Colonic mucosa (tissue), 4 donors: Measurements from ENCODE around the gene NOTUM. TPM values are rescaled to one million over a fixed set of nuclear protein-coding genes. Genes with fewer than 3 reads are reported as not detected.
A peak's percentile ranks its signal among the peaks of the same experiment; 100 is the strongest.

Experiments used
- DNase-seq: peaks from one replicate; pipeline ENCODE4 v3.0.0-alpha.2; 2020
- H3K27ac ChIP-seq: fragments of 200-600 bp; one replicate; pipeline ENCODE4 v1.8.0; 2021
- H3K27me3 ChIP-seq: fragments of 200-600 bp; one replicate; pipeline ENCODE4 v1.8.0; 2021
- H3K36me3 ChIP-seq: fragments of 200-600 bp; one replicate; pipeline ENCODE4 v1.8.0; 2021
- H3K4me1 ChIP-seq: fragments of 200-600 bp; one replicate; pipeline ENCODE4 v1.8.0; 2021; ENCODE audit warnings: mild to moderate bottlenecking
- H3K4me3 ChIP-seq: fragments of 200-600 bp; one replicate; pipeline ENCODE4 v1.8.0; 2021
- H3K9ac ChIP-seq, 2 donors: one replicate each; pipeline ENCODE4 v1.7.0; 2013; ENCODE audit warnings: control low read depth in 2 of 2, low read depth in 2 of 2, low read length in 2 of 2
- H3K9me3 ChIP-seq: fragments of 200-600 bp; one replicate; pipeline ENCODE4 v1.8.0; 2021
- intact Hi-C: fragments of 100-400 bp; cut with DNase I; formaldehyde crosslinking; loops from one replicate; pipeline ENCODE4 v1.14.1; 2022
- total RNA-seq, 2 donors: library from RNA; stranded (reverse); fragmentation: NEBNext Ultra II Directional in 1 of 2; extraction: Animal tissue kit (Norgen Biotek cat#: 25700) in 1 of 2; gene quantifications; one replicate each; pipeline ENCODE4 v1.2.1, GENCODE V29; 2021
- TF ChIP-seq, protein P1 (sequence below): fragments of 200-600 bp; IDR thresholded peaks from one replicate; pipeline ENCODE4 v1.8.0; 2022; ENCODE audit warnings: antibody characterized with exemption, mild to moderate bottlenecking
- donor health status: healthy.
- donor health status: DM: no; HTN: no; CAD: no.
- donor health status: DM: no; HTN: no; CAD: no.

Gene NOTUM
- total RNA-seq, 2 donors from 2014 or later = 0.57 TPM; not detected in 1

DNA sequence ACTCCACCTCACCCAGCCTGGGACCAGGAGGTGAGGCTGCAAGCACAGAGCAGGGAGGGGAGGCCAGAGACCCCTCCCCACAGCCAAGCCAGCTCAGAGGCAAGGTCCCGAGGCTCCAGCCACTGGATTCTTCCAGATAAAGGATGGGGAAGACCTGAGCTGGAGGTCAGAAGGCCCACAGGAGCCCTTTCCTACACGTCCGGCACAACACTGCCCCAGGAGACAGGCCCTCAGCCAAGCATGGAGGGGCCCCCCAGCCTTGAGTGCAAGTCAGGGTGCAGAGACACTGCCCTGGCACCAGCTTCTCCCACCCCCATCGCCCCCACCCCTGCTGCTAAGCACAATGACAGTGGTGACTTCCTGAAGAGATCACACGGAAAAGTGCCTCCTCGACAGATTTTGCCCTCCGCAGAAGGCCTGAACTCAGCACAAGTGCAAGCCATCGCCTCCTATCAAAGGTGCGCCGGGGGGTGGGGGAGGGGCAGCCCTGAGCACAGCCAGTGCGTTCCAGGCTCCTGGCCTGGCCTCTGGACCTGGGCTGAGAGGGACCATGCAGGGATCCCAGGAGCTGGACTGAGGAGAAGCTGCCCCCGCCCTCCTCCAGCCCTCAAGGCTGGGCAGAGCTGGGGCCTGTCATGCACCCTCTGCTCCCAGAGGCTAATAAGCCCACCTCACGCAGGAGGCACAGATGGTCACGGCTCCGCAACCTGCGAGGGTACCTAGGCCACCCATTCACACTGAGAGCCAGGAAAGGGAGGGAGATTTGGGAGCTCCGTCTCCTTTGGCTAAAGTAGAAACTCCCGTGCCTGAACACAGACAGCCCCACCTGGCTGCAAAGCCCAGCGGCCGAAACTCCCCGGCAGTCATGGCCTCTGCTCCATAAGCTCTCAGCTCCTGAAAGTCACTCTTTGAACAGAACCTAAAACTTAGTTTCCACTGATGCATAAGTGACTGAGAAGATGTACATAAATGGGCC, 36.1 kb downstream of the NOTUM start:
- H3K27ac ChIP-seq = peak overlapping the region; percentile 36
- DNase-seq = no peak
- peaks cover 9% of the 10 kb centered on the region for H3K27me3 ChIP-seq
- no peak overlapping the region for H3K4me3 ChIP-seq
- H3K4me1 ChIP-seq = peaks cover 24% of the 10 kb centered on the region
- H3K9ac ChIP-seq = peak overlapping the region in 1 of 2 donors; percentile 63
- H3K9me3 ChIP-seq = no peaks in the 10 kb centered on the region
- TF ChIP-seq, protein P1, sequence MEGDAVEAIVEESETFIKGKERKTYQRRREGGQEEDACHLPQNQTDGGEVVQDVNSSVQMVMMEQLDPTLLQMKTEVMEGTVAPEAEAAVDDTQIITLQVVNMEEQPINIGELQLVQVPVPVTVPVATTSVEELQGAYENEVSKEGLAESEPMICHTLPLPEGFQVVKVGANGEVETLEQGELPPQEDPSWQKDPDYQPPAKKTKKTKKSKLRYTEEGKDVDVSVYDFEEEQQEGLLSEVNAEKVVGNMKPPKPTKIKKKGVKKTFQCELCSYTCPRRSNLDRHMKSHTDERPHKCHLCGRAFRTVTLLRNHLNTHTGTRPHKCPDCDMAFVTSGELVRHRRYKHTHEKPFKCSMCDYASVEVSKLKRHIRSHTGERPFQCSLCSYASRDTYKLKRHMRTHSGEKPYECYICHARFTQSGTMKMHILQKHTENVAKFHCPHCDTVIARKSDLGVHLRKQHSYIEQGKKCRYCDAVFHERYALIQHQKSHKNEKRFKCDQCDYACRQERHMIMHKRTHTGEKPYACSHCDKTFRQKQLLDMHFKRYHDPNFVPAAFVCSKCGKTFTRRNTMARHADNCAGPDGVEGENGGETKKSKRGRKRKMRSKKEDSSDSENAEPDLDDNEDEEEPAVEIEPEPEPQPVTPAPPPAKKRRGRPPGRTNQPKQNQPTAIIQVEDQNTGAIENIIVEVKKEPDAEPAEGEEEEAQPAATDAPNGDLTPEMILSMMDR = no peak
- intact Hi-C loops = no loop called here
- no peaks in the 10 kb centered on the region for H3K36me3 ChIP-seq

DNA sequence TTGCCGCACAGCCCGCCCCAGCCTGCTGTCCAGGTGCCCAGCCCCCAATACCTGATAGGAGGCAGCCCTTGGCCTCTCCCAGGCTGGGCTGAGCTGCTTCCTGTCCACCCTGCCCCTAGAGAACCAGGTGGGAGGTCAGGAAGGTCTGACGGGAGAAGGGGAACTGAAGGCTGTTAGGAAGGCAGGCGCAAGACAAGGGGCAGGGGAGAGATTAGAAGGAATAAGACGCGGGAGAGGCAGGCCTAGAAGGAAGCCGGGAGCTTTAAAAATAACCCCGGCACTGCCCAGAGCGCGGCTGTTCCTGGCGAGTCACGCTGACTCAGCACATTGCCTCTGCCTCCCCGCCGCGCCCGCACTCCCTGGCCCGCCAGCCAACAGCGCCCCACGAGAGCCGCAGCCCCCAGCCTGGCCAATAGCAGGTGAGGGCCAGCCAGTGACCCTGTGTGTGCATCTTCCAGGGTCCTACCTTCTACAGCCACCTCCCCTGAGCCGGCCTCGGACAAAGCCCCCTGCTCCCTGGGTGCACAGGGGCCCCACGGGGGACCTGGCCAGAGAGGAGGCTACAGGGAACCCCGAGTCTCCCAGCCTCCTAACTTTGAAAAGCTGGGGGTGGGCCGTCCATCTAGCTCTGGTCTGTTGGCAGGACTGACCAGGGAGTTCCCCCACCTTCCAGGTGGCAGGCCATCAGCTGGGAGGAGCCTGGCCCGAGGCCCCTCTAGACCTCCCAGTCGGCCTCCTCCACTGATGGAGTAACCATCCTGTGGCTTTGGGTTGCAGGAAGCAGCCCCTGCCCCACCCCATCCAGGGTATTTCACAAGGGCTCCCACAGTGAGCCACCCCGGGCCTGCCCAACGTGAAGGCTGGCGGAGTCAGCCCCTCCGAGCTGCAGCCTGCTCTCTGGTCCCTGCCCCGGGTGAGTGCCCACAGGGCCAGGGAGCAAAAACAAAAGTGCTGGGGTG, 37.4 kb downstream of the NOTUM start:
- Histone ChIP-seq H3K27ac (peak overlapping the region; percentile 57), H3K9ac (peak overlapping the region; percentile 37 to 63), H3K9me3 (no peaks in the 10 kb centered on the region), H3K27me3 (peaks cover 3% of the 10 kb centered on the region), H3K4me3 (peak overlapping the region; percentile 26), H3K4me1 (peaks cover 34% of the 10 kb centered on the region), H3K36me3 (no peaks in the 10 kb centered on the region)
- TF ChIP-seq, protein P1 = no peak
- DNase-seq = peak; percentile 82
- intact Hi-C loops = no loop called here

DNA sequence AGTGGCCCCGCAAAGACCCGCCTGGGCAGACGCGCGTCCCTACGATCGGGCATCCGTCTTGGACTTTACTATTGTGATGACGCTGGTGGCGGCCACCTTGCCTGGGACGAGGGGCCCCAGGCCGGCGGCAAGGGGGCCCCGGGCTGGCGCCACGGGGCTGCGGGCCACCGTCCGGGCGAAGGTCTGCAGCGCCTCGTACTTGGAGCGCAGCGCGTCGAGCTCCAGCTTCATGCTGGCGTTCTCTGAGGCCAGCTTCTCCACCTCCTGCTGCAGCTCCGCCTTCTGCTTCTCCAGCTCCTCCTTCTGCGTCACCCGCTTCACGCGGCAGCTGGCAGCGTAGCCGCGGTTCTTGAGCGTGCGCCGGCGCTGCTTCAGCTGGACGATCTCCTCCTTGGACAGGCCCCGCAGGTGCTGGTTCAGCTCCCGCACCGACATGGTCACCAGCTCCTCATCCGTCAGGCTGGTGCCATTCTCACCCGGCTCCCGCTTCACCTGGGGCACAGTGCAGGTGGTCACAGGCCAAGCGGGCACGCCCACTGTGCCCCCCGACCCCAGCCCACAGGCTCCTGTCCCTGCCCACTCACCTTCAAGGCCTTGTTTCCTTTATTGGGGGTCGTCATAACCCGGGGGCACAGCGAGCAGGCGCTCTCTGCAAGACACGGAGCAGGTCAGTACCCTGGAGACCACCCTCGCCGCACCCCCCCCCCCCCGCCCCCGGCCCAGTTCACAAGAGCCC, 38.3 kb downstream of the NOTUM start:
- intact Hi-C loops = no loop called here
- Histone ChIP-seq H3K36me3 (no peaks in the 10 kb centered on the region), H3K27me3 (no peaks in the 10 kb centered on the region), H3K4me3 (peak overlapping the region; percentile 26), H3K4me1 (peaks cover 32% of the 10 kb centered on the region), H3K9me3 (no peaks in the 10 kb centered on the region), H3K9ac (no peak overlapping the region), H3K27ac (peak overlapping the region; percentile 57)
- DNase-seq = no peak
- TF ChIP-seq, protein P1 = no peak

DNA sequence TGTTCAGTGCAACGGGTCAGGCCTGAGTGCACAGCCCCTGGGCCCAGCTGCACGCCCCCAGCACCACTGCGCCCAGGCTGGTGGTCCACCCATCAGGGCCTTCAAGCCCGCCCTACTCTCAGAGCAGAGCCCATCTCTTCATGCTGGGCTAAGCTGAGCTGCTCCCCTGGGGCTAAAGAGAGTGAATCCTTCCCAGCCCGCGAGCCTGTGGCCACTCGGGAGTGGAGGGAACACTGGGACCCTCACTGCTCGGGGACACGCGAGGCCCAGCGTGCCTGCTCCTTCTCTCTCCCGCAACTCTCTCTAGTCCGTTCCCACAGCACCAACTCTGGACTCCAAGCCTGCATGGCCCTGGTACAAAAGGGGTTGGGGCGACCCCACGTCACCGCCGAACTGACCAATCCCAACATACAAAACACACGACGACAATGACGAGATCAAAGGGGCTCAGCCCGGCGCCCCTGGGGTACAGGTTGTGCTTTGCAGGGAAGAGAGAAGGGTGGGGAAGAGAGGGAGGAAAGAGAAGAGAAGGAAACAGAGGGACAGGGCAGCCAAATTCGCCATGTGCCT, 38.9 kb downstream of the NOTUM start:
- Histone ChIP-seq H3K9ac (no peak overlapping the region), H3K4me3 (no peak overlapping the region)

More for the DNA sequence above, 38.9 kb downstream of the NOTUM start:
- TF ChIP-seq, protein P1 = no peak
- no peaks in the 10 kb centered on the region for H3K27me3 ChIP-seq
- peaks cover 32% of the 10 kb centered on the region for H3K4me1 ChIP-seq
- no peaks in the 10 kb centered on the region for H3K9me3 ChIP-seq
- DNase-seq = no peak
- intact Hi-C loops = no loop called here
- no peaks in the 10 kb centered on the region for H3K36me3 ChIP-seq
- no peak overlapping the region for H3K27ac ChIP-seq
